G401.6 (cell line): ENCODE data around the gene PADI3.
"Not testable (repeated sequence)": the region's sequence is repeated elsewhere in the genome, so short reads cannot be mapped to it uniquely, and the experiment has no call there.

Experiments
- FAIRE-seq: peaks from 2 replicates; lab custom pipeline; 2012; peaks lifted over from hg19 to GRCh38; lab: Jason Lieb, UNC

The PADI3 gene

GRCh38 chr1:17305576-17306095 lies 56.7 kb downstream of the PADI3 start:
- FAIRE-seq, result no peak

- no peak for FAIRE-seq
Measured at GRCh38 chr1:17306407-17306806, 57.5 kb downstream of the PADI3 start.

DNA sequence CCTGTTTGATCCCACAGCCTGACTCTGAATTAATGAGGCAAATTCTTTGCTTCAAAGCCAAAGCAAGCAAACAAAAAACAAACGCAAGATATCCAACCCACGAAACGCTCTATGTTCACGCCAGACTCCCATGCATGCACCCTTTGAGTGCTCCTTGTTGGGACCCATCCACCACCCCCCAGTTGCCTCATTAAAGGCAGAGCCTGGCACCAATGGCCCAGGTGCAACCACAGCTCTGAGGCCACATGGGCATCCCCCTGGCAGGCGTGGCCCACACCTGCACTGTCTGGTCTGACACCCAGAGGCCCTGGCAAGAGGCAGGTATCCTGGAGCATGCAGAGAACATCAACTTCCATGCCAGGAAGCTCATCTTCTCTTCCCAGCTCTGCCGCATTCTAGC lies 58.0 kb downstream of the PADI3 start:
- FAIRE-seq, result no peak

GRCh38 chr1:17307329-17307728 lies 58.4 kb downstream of the PADI3 start:
- FAIRE-seq, result no peak

DNA sequence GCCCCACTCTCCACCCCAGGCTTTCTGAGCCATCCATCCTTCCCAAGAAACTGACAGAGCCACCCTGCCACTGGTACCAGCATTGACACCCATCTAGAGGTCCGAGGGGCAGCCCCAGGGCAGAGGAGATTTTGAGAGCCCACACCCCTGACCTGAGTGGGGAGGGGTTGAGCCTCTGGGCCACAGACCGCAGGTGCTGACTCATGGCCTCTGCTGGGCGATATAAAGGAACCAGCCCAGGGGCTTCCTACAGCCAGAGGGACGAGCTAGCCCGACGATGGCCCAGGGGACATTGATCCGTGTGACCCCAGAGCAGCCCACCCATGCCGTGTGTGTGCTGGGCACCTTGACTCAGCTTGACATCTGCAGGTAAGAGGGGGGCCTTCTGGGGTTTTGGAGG lies 59.0 kb downstream of the PADI3 start, which contains the start of gene PADI4:
PADI4 (plus strand) TSS at position 252 of the 400 bp plus-strand sequence; CDS start at position 278, 26 bp downstream.
- FAIRE-seq, result no peak

GRCh38 chr1:17308593-17308992 lies 59.7 kb downstream of the PADI3 start:
- FAIRE-seq, result no peak

GRCh38 chr1:17309426-17310067 lies 60.6 kb downstream of the PADI3 start:
- no peak for FAIRE-seq

DNA sequence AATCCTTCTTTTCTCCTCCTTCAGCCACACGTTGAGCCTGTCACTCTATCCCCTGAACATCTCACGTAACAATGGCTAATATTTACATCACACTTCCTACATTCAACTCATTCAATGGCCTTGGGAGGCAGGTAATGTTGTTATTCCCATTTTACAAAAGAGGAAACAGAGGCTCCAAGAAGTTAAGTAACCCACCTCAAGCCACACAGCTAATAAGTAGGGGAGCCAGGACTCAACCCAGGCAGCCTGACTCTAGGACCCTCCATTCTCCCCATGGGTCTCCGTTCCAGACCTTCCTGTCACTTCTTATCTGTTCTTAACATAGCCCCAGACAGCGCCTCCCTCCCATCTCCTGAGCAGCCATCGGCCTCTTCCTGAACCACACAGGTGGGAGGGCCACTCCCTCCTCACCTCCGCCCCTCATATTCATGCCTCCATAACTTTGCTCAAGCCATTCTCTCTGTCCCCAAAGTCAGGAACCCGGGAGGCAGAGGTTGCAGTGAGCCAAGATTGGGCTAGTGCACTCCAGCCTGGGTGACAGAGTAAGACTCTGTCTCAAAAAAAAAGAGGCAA lies 61.3 kb downstream of the PADI3 start:
- no peak for FAIRE-seq

- no peak for FAIRE-seq
Measured at GRCh38 chr1:17313530-17314309, 64.8 kb downstream of the PADI3 start.

- FAIRE-seq, result no peak
Measured at GRCh38 chr1:17314491-17314971, 65.6 kb downstream of the PADI3 start.

DNA sequence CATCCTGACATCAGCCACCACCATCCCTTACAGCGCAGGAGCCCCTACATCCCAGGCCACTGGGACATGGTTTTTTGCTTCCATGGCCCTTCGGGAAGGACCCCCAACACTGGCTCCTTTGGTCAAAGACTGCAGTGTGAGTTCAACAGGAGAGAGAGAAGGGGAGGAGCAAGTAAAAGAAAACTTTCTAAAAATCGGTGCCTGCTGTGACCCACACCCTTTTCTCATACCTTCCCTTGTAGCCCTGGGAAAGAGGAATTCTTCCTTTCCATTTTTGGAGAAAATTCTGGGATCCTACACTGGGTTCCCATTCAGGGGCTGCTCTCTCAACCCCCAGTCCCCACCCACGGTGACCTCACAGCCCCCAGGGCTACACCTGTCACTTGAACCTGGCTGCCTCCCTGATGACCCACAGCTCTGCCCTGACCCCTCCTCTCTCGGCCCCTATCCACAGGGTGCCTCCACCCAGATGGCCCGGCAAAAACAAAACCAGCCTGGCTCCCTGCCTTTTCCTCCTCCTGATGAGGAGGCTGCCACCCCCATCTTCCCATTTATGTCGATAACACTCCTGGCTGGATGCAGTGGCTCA lies 66.7 kb downstream of the PADI3 start:
- FAIRE-seq, result no peak

DNA sequence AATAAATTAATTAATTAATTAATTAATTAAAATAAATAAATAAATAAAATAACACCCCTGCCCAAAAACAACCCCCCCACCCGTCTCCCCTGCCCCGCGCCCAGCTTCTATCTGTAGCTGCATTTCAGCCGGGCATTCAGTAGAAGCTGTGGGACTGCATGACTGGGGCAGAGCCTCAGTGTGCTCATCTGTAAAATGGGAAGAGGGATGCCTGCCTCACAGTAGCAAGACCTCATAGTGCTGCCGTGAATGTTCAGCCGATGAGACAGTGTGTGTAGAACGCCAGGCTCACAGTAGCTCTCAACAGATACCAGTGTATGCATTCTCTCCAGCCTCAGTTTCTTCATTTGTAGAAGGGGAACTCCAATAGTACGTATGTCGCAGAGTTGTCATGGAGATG lies 67.8 kb downstream of the PADI3 start:
- no peak for FAIRE-seq

GRCh38 chr1:17318262-17318661 lies 69.4 kb downstream of the PADI3 start:
- no peak for FAIRE-seq

GRCh38 chr1:17319561-17320350 lies 70.9 kb downstream of the PADI3 start:
- FAIRE-seq, result no peak

GRCh38 chr1:17321857-17322390 lies 73.0 kb downstream of the PADI3 start:
- not testable (repeated sequence) for FAIRE-seq

GRCh38 chr1:17328855-17329254 lies 80.0 kb downstream of the PADI3 start:
- FAIRE-seq, result peak; percentile 63

DNA sequence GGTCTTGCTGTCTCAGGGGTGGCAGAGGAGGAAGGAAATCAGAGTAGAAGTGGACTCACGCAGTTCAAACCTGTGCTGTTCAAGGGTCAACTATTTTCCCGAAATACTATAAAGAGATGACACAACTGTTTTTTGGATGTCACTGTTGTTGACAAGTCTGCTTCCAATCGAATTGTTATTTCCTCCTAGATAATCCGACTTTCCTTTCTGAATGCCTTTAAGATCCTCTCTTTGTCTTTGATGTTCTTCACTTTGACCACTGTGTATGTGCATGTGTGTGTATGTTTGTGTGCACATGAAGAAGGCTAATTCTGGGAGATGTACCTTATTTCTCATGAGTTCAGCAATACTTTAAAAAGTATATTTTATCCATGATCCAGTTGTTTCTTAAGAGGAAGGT lies 80.7 kb downstream of the PADI3 start:
- FAIRE-seq, result no peak

- FAIRE-seq, result no peak
Measured at GRCh38 chr1:17330856-17331255, 82.0 kb downstream of the PADI3 start.

DNA sequence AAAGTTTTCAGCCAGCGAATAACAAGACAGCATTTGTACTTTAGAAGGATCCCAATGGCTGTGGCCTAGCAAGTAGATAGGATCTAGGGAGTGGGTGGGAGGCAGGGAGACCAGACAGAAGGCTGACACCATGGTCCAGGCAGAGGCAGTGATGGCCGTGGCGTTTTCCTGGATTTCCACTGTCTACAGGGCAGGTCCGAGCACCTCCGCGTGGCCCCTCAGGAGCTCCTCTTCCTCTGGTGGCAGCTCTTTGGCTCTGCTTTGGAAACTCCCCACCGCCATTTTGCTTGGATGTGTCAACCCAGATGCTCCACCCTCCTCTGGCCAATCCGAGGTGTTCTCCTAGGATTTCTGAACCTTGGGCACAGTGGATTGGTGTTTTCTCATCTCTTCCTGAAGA lies 84.2 kb downstream of the PADI3 start:
- FAIRE-seq, result no peak
